Heart left ventricle (tissue), 16 donors: ENCODE data around the gene GABPA. TPM values are rescaled to one million over a fixed set of nuclear protein-coding genes. Genes with fewer than 3 reads are reported as not detected.

Experiments
- ATAC-seq, 4 donors: fragments of 200-7000 bp; cut with Tn5 transposase; one replicate each; pipeline ENCODE4 v1.9.1; 2020 to 2022; ENCODE audit warnings: moderate library complexity in 4 of 4, mild to moderate bottlenecking in 3 of 4, moderate number of reproducible peaks in 1 of 4
- DNase-seq, 5 donors: peaks; one replicate each; pipeline ENCODE4 v3.0.0-alpha.2; 2020
- H3K27ac ChIP-seq, 12 donors: fragments of 200-600 bp; sonication (generic) in 4 of 12; one replicate each; pipeline versions ENCODE4 v1.5.0 to v1.8.0; 2016 to 2022; ENCODE audit warnings: mild to moderate bottlenecking in 2 of 12
- H3K27me3 ChIP-seq, 9 donors: fragments of 200-600 bp; sonication (generic) in 2 of 9; one replicate each; pipeline versions ENCODE4 v1.5.1 to v1.8.0; 2016 to 2022; ENCODE audit warnings: mild to moderate bottlenecking in 3 of 9
- H3K36me3 ChIP-seq, 9 donors: fragments of 200-600 bp; sonication (generic) in 2 of 9; one replicate each; pipeline versions ENCODE4 v1.5.0 to v1.8.0; 2018 to 2022; ENCODE audit warnings: mild to moderate bottlenecking in 2 of 9
- H3K4me1 ChIP-seq, 12 donors: fragments of 200-600 bp; sonication (generic) in 4 of 12; one replicate each; pipeline versions ENCODE4 v1.5.0 to v1.8.0; 2016 to 2022; ENCODE audit warnings: mild to moderate bottlenecking in 3 of 12
- H3K4me3 ChIP-seq, 12 donors: fragments of 200-600 bp; sonication (generic) in 4 of 12; one replicate each; pipeline versions ENCODE4 v1.5.0 to v1.8.0; 2017 to 2022; ENCODE audit warnings: mild to moderate bottlenecking in 9 of 12, moderate library complexity in 4 of 12
- H3K9me3 ChIP-seq, 12 donors: fragments of 200-600 bp; sonication (generic) in 4 of 12; one replicate each; pipeline versions ENCODE4 v1.5.0 to v1.8.0; 2016 to 2022; ENCODE audit warnings: mild to moderate bottlenecking in 1 of 12
- CTCF ChIP-seq, 12 donors: fragments of 200-600 bp; sonication (generic) in 4 of 12; IDR thresholded peaks; one replicate each; pipeline versions ENCODE4 v1.5.0 to v1.8.0; 2018 to 2022; ENCODE audit warnings: antibody characterized with exemption in 12 of 12, mild to moderate bottlenecking in 5 of 12
- POLR2A ChIP-seq, 2 donors: fragments of 450-650 bp; IDR thresholded peaks; one replicate each; pipeline ENCODE4 v1.6.1; 2017; ENCODE audit warnings: antibody characterized with exemption in 2 of 2, mild to moderate bottlenecking in 2 of 2, moderate library complexity in 2 of 2
- WGBS, 4 donors: extraction: QIAGEN DNeasy Blood & Tissue Kit in 2 of 4; methylation state at CpG; one replicate each; pipeline versions ENCODE4 v1.1.5 to v1.1.7; 2013 to 2018; 5-methylcytosine and 5-hydroxymethylcytosine counted together
- intact Hi-C, 10 donors: fragments of 100-400 bp; cut with DNase I; formaldehyde crosslinking; loops; one replicate each; pipeline versions ENCODE4 v1.11.1 to v1.14.2; 2022
- polyA plus RNA-seq, 2 donors: library from polyadenylated mRNA; stranded (reverse); fragments of 200-250 nt; gene quantifications; one replicate each; pipeline ENCODE4 v1.2.3, GENCODE V29; 2013
- total RNA-seq, 9 donors: library from RNA; depleted of rRNA in 2 of 9; stranded (reverse); fragments of >200 nt in 2 of 9; fragmentation: NEBNext Ultra II Directional in 3 of 9; extraction: Animal tissue kit (Norgen Biotek cat#: 25700) in 3 of 9; gene quantifications; one replicate each; pipeline versions ENCODE4 v1.1.0 to v1.2.4, GENCODE V29; 2016 to 2023
- donor health status: ischemic (EF 13 %, LVEDD 7.1; RV severe dilation, severe dysfunction).
- donor health status: healthy with polysubstance abuse.
- donor health status: DM: no; HTN: yes; CAD: no.
- donor health status: DM: no; HTN: no; CAD: no.
- donor health status: ischemic (EF 25% LVEDD 6.9; RV normal size, moderate dysfunction).
- donor health status: ischemic (EF 25% LVEDD 5.7; RV mildly dilated, moderate dysfunction).
- donor health status: healthy.
- donor health status: DM: yes; HTN: yes; CAD: no.
- donor health status: ischemic (EF 35%, LVEDD 5.7; RV mildly dilated, moderate dysfunction).
- donor health status: nonischemic (EF 11% LVEDD 7.7; RV severe dilation, severe dysfunction).
- donor health status: DM: yes; HTN: yes; CAD: no.
- donor health status: PGD.
- donor health status: ischemic (EF 29% LVEDD 5.4; RV normal size, mild dysfunction).
- donor health status: nonischemic (EF 23%, LVEDD 6.1; RV moderate dilation, normal function).

GABPA gene
- total and polyA plus RNA-seq, 11 donors, result 6.1 to 20.6 (median 14.8) TPM

GRCh38 chr21:25717491-25718147 lies 17.2 kb upstream of the GABPA start:
- no peak for TF ChIP-seq CTCF (IDR thresholded peaks at IDR 0.05)
- TF ChIP-seq POLR2A (IDR thresholded peaks at IDR 0.05), result no peak
- H3K27me3 ChIP-seq, result no peaks in the 10 kb centered on the region
- peak overlapping the region in 9 of 12 donors; percentile 11 to 71 (median 32) for H3K27ac ChIP-seq
- peak in 3 of 4 donors; percentile 57 to 87 (median 72) for ATAC-seq
- no peak overlapping the region for H3K4me3 ChIP-seq
- peaks cover 0 to 31% (median 9%) of the 10 kb centered on the region in 12 donors for H3K4me1 ChIP-seq
- intact Hi-C loops, result no loop called here
- peak in 1 of 5 donors; percentile 30 for DNase-seq
- H3K9me3 ChIP-seq, result no peaks in the 10 kb centered on the region
- peaks cover 0 to 77% (median 52%) of the 10 kb centered on the region in 9 donors for H3K36me3 ChIP-seq
- 58 to 77% (median 72%) methylated on average over 5 of the region's 5 CpGs for WGBS, 4 donors

GRCh38 chr21:25721987-25722386 lies 12.8 kb upstream of the GABPA start:
- ATAC-seq (peak; percentile 33 to 59 (median 47)), DNase-seq (no peak)
- Histone ChIP-seq H3K4me1 (peaks cover 0 to 31% (median 14%) of the 10 kb centered on the region in 12 donors), H3K9me3 (no peaks in the 10 kb centered on the region), H3K4me3 (no peak overlapping the region), H3K36me3 (peaks cover 0 to 82% (median 62%) of the 10 kb centered on the region in 9 donors), H3K27me3 (no peaks in the 10 kb centered on the region), H3K27ac (peak overlapping the region in 4 of 12 donors; percentile 5 to 41 (median 24))
- intact Hi-C loops, result no loop called here
- WGBS, 4 donors, result 75 to 82% (median 81%) methylated on average over 3 of the region's 3 CpGs
- TF ChIP-seq POLR2A (IDR thresholded peaks at IDR 0.05) (no peak), CTCF (IDR thresholded peaks at IDR 0.05) (no peak)

- 62 to 70% (median 69%) methylated on average over 3 of the region's 3 CpGs for WGBS, 4 donors
- Histone ChIP-seq H3K27me3 (no peaks in the 10 kb centered on the region), H3K9me3 (no peaks in the 10 kb centered on the region), H3K27ac (peak overlapping the region in 3 of 12 donors; percentile 5 to 31 (median 17)), H3K36me3 (peaks cover 0 to 82% (median 68%) of the 10 kb centered on the region in 9 donors), H3K4me1 (peaks cover 0 to 32% (median 15%) of the 10 kb centered on the region in 12 donors), H3K4me3 (no peak overlapping the region)
- no peak for DNase-seq
- peak in 1 of 4 donors; percentile 6 for ATAC-seq
- intact Hi-C loops, result no loop called here
- TF ChIP-seq CTCF (IDR thresholded peaks at IDR 0.05), result no peak
- TF ChIP-seq POLR2A (IDR thresholded peaks at IDR 0.05), result no peak
Measured at GRCh38 chr21:25722631-25723030, 12.1 kb upstream of the GABPA start.

GRCh38 chr21:25732091-25732760 lies 2.5 kb upstream of the GABPA start:
- TF ChIP-seq POLR2A (IDR thresholded peaks at IDR 0.05) (no peak), CTCF (IDR thresholded peaks at IDR 0.05) (no peak)
- Histone ChIP-seq H3K4me1 (peaks cover 3 to 81% (median 61%) of the 10 kb centered on the region in 12 donors), H3K9me3 (no peaks in the 10 kb centered on the region), H3K27ac (peak overlapping the region in 11 of 12 donors; percentile 94 to 100 (median 99)), H3K4me3 (peak overlapping the region in 8 of 12 donors; percentile 78 to 98 (median 95)), H3K36me3 (peaks cover 0 to 40% (median 31%) of the 10 kb centered on the region in 9 donors), H3K27me3 (no peaks in the 10 kb centered on the region)
- WGBS, 4 donors, result 41 to 56% (median 43%) methylated on average over 6 of the region's 6 CpGs
- DNase-seq (no peak), ATAC-seq (no peak)
- intact Hi-C loops, result loop anchor here in 4 of 10 donors (5.0 to 10.0 kb wide), 2 partner anchors 45 to 127 kb away; partner anchors contain the start of gene MRPL39 (in 3 of the 4)
